Upper lobe of left lung (tissue), 6 donors: ENCODE results near the gene SSBP3. TPM values are rescaled to one million over a fixed set of nuclear protein-coding genes. Genes with fewer than 3 reads are reported as not detected.

Source experiments
- ATAC-seq, 2 donors: fragments of 200-7000 bp; cut with Tn5 transposase; one replicate each; pipeline ENCODE4 v1.9.1; 2022; ENCODE audit warnings: mild to moderate bottlenecking in 2 of 2, moderate library complexity in 2 of 2; ENCODE audit not compliant: low FRiP score in 2 of 2
- DNase-seq, 2 donors: peaks; one replicate each; pipeline ENCODE4 v3.0.0-alpha.2; 2019 to 2020
- H3K27ac ChIP-seq, 4 donors: fragments of 200-600 bp; sonication (generic); one replicate each; pipeline ENCODE4 v1.5.1; 2016 to 2019
- H3K27me3 ChIP-seq, 4 donors: fragments of 200-600 bp; sonication (generic); one replicate each; pipeline ENCODE4 v1.5.1; 2017 to 2019
- H3K36me3 ChIP-seq, 4 donors: fragments of 200-600 bp; sonication (generic); one replicate each; pipeline ENCODE4 v1.5.1; 2016 to 2019
- H3K4me1 ChIP-seq, 4 donors: fragments of 200-600 bp; sonication (generic); one replicate each; pipeline ENCODE4 v1.5.1; 2018 to 2019
- H3K4me3 ChIP-seq, 4 donors: fragments of 200-600 bp; sonication (generic); one replicate each; pipeline ENCODE4 v1.5.1; 2017 to 2019; ENCODE audit warnings: mild to moderate bottlenecking in 2 of 4, moderate library complexity in 1 of 4
- H3K9me3 ChIP-seq, 4 donors: fragments of 200-600 bp; sonication (generic); one replicate each; pipeline ENCODE4 v1.5.1; 2018 to 2019
- CTCF ChIP-seq, 6 experiments: fragments of 450-650 bp in 4 of 6; fragments of 200-600 bp in 2 of 6; sonication (generic) in 2 of 6; IDR thresholded peaks; one replicate each; pipeline ENCODE4 v1.5.1; 2016 to 2019; ENCODE audit warnings: antibody characterized with exemption in 6 of 6
- EP300 ChIP-seq, 4 donors: sonication (generic); formaldehyde crosslinking; IDR thresholded peaks; one replicate each; pipeline ENCODE4 v1.5.1; 2017; ENCODE audit warnings: antibody characterized with exemption in 4 of 4, control low read depth in 2 of 4
- POLR2A ChIP-seq, 4 donors: fragments of 450-650 bp; IDR thresholded peaks; one replicate each; pipeline ENCODE4 v1.5.1; 2016 to 2017; ENCODE audit warnings: antibody characterized with exemption in 4 of 4, mild to moderate bottlenecking in 2 of 4
- POLR2AphosphoS5 ChIP-seq, 2 donors: sonication (generic); formaldehyde crosslinking; IDR thresholded peaks; one replicate each; pipeline ENCODE4 v1.5.1; 2017; ENCODE audit warnings: antibody characterized with exemption in 2 of 2
- WGBS, 2 donors: methylation state at CpG; one replicate each; pipeline ENCODE4 v1.1.5; 2017 to 2018; 5-methylcytosine and 5-hydroxymethylcytosine counted together
- total RNA-seq, 6 donors: library from RNA; depleted of rRNA in 4 of 6; stranded (reverse); fragments of >200 nt in 4 of 6; gene quantifications; one replicate each; pipeline versions ENCODE4 v1.1.0 to v1.2.1, GENCODE V29; 2016 to 2021
- donor health status: DM: no; HTN: no; CAD: no; lungs with moderate emphysema.
- donor health status: DM: no; HTN: yes; CAD: no; lungs with severe emphysema.

Gene SSBP3
- total RNA-seq, 6 donors from 2014 or later, result 17.8 to 35.6 (median 26.4) TPM

DNA sequence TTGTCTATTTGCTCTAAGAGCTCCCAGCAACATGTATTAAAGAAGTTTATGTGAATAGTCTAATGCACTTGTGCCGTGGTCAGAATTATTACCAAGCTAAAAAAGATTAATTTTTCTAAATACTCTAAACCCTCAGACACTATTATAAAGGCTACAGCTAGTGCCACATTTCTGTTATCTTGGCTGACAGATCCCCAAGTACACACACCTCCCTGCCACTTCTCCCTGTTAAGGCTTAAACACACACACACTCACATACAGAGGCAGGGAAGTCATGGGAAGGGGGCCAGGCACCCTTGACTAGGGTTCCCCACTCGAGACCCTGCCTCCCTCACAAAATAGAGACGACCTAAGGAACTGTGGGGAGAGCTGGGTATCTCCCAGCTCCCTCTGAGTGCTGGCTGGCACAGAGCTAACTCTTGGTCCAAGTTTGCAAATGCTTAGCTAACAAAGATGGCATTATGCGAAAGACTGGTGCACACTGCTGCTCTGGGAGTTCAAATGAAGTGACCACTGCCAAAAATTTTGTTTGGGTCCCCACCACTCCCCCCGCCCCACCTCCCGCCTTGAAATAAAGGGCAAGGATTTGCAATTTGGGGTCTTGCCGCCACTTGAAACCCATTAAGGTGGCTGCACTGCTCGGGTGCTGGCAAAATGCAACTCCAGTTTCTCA, 9.8 kb downstream of the SSBP3 start:
- ATAC-seq (no peak), DNase-seq (no peak)
- no peaks in the 10 kb centered on the region for H3K27me3 ChIP-seq
- no peak overlapping the region for H3K4me3 ChIP-seq
- TF ChIP-seq EP300 (IDR thresholded peaks at IDR 0.05) (no peak), POLR2AphosphoS5 (IDR thresholded peaks at IDR 0.05) (no peak), POLR2A (IDR thresholded peaks at IDR 0.05) (no peak), CTCF (IDR thresholded peaks at IDR 0.05) (no peak)
- 56 to 65% methylated on average over 7 to 8 of the region's 8 CpGs for WGBS, 2 donors
- H3K9me3 ChIP-seq, result no peaks in the 10 kb centered on the region
- H3K27ac ChIP-seq, result no peak overlapping the region
- peaks cover 3 to 8% (median 7%) of the 10 kb centered on the region in 4 donors for H3K4me1 ChIP-seq
- peaks cover 19 to 68% (median 34%) of the 10 kb centered on the region in 4 donors for H3K36me3 ChIP-seq

DNA sequence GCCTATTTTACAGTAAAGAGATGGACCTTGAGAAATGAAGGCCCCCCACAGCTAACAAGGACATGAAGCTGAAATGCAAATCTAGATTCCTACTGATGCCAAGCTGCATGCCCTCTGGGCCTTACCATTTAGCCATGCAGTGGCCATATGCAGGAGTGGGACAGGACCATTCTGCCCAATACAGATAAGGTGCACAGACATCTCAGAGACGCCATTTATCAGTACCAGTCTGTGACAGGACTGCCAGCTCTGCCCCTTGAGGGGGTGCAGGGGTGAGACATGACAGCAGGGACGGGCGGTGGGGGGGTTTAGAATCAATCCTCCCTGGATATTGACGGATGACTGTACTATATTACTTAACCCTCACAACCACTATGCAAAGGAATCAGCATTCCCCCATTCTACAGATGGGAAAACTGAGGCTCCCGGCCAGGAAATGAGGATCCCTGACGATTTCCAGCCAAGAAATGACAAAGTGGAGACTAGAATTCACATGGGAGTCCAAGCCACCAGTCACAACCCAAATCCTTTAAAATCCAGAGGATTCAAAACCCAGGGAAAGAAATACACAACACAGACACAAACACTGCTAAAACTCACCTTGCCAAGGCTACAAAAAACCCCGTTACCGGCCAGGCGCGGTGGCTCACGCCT, 10.8 kb downstream of the SSBP3 start:
- H3K27ac ChIP-seq, result no peak overlapping the region
- no peak overlapping the region for H3K4me3 ChIP-seq
- H3K4me1 ChIP-seq, result peaks cover 0 to 8% (median 7%) of the 10 kb centered on the region in 4 donors
- ATAC-seq (no peak), DNase-seq (no peak)
- TF ChIP-seq POLR2AphosphoS5 (IDR thresholded peaks at IDR 0.05) (no peak), POLR2A (IDR thresholded peaks at IDR 0.05) (no peak), CTCF (IDR thresholded peaks at IDR 0.05) (no peak), EP300 (IDR thresholded peaks at IDR 0.05) (no peak)
- H3K27me3 ChIP-seq, result no peaks in the 10 kb centered on the region
- WGBS, 2 donors, result 97% methylated on average over 11 of the region's 11 CpGs
- peaks cover 18 to 65% (median 36%) of the 10 kb centered on the region in 4 donors for H3K36me3 ChIP-seq
- H3K9me3 ChIP-seq, result no peaks in the 10 kb centered on the region

GRCh38 chr1:54394104-54394503, 12.1 kb downstream of the SSBP3 start:
- peaks cover 0 to 8% (median 7%) of the 10 kb centered on the region in 4 donors for H3K4me1 ChIP-seq
- DNase-seq, result no peak
- TF ChIP-seq POLR2AphosphoS5 (IDR thresholded peaks at IDR 0.05) (no peak), EP300 (IDR thresholded peaks at IDR 0.05) (no peak), POLR2A (IDR thresholded peaks at IDR 0.05) (no peak), CTCF (IDR thresholded peaks at IDR 0.05) (no peak)
- no peaks in the 10 kb centered on the region for H3K9me3 ChIP-seq
- H3K36me3 ChIP-seq, result peaks cover 13 to 56% (median 28%) of the 10 kb centered on the region in 4 donors
- no peak overlapping the region for H3K4me3 ChIP-seq
- H3K27ac ChIP-seq, result no peak overlapping the region
- no peak for ATAC-seq
- WGBS, 2 donors, result 93 to 97% methylated on average over 4 of the region's 4 CpGs
- H3K27me3 ChIP-seq, result no peaks in the 10 kb centered on the region

GRCh38 chr1:54392401-54392800, 13.8 kb downstream of the SSBP3 start:
- no peak for TF ChIP-seq CTCF (IDR thresholded peaks at IDR 0.05)
- TF ChIP-seq POLR2AphosphoS5 (IDR thresholded peaks at IDR 0.05), result no peak
- TF ChIP-seq EP300 (IDR thresholded peaks at IDR 0.05), result no peak
- TF ChIP-seq POLR2A (IDR thresholded peaks at IDR 0.05), result no peak
- Histone ChIP-seq H3K4me1 (peaks cover 0 to 15% (median 6%) of the 10 kb centered on the region in 4 donors), H3K27ac (no peak overlapping the region), H3K4me3 (no peak overlapping the region), H3K27me3 (no peaks in the 10 kb centered on the region), H3K9me3 (no peaks in the 10 kb centered on the region), H3K36me3 (peaks cover 5 to 39% (median 21%) of the 10 kb centered on the region in 4 donors)
- ATAC-seq (no peak), DNase-seq (no peak)
- WGBS, 2 donors, result 73 to 84% methylated on average over 3 of the region's 3 CpGs
